GM12878 (cell line): Measurements from ENCODE around the gene MEMO1. TPM values are rescaled to one million over a fixed set of nuclear protein-coding genes. Genes with fewer than 3 reads are reported as not detected.

Experiments used
- ATAC-seq: fragments of 200-7000 bp; cut with Tn5 transposase; 3 replicates; pipeline ENCODE4 v1.9.1; 2020; ENCODE audit warnings: mild to moderate bottlenecking, moderate library complexity
- BruUV-seq: library from RNA; stranded (reverse); fragments of 400-500 nt; replicated peaks from 2 replicates; lab custom pipeline; 2021; lab: Mats Ljungman, UMichigan
- CTCF ChIA-PET: fragments of 300-600 bp; sonication (Branson Sonifier 250); formaldehyde crosslinking; extraction: SDS; loops from one replicate; lab custom pipeline; 2021; ENCODE audit warnings: inconsistent platforms; lab: Yijun Ruan, JAX
- POLR2A ChIA-PET: fragments of 350-600 bp; formaldehyde crosslinking; extraction: SDS; loops from one replicate; lab custom pipeline; 2021; ENCODE audit warnings: inconsistent platforms; lab: Charles Lee
- RAD21 ChIA-PET: fragments of 300-600 bp; sonication (Branson Sonifier 250); formaldehyde crosslinking; loops from one replicate; lab custom pipeline; 2023; ENCODE audit warnings: antibody characterized with exemption; ENCODE audit not compliant: unreplicated experiment; lab: Charles Lee
- SMC1A ChIA-PET: fragments of 300-600 bp; sonication (Branson Sonifier 250); formaldehyde crosslinking; loops from one replicate; lab custom pipeline; 2023; ENCODE audit not compliant: unreplicated experiment, uncharacterized antibody; lab: Charles Lee
- DNase-seq: peaks from one replicate; pipeline ENCODE4 v3.0.0-alpha.2; 2011; ENCODE audit warnings: low read depth, low spot score
- FAIRE-seq: peaks from 3 replicates; lab custom pipeline; 2011; peaks lifted over from hg19 to GRCh38; lab: Jason Lieb, UNC
- H2AFZ ChIP-seq: 2 replicates; pipeline ENCODE4 v1.6.0; 2011; ENCODE audit warnings: low read depth, low read length, control low read depth; ENCODE audit not compliant: control insufficient read depth
- H3K27ac ChIP-seq: 2 replicates; pipeline ENCODE4 v1.5.1; 2011; ENCODE audit warnings: control low read depth; ENCODE audit not compliant: control insufficient read depth, insufficient read depth
- H3K27me3 ChIP-seq, 2 experiments: replicated peaks in 1 of 2; 2 replicates each; pipeline versions ENCODE4 v1.6.0 to v1.6.1; 2011; ENCODE audit warnings: low read length in 1 of 2; ENCODE audit not compliant: control insufficient read depth in 2 of 2, insufficient read depth in 2 of 2
- H3K36me3 ChIP-seq, 2 experiments: 2 replicates each; pipeline ENCODE4 v1.5.1; 2011; ENCODE audit warnings: low read length in 1 of 2; ENCODE audit not compliant: control insufficient read depth in 2 of 2, insufficient read depth in 2 of 2
- H3K4me1 ChIP-seq: 2 replicates; pipeline ENCODE4 v1.6.1; 2011; ENCODE audit warnings: mild to moderate bottlenecking, low read length, moderate library complexity, mixed read lengths; ENCODE audit not compliant: control insufficient read depth, insufficient read depth
- H3K4me2 ChIP-seq: 2 replicates; pipeline ENCODE4 v1.6.0; 2011; ENCODE audit warnings: control low read depth; ENCODE audit not compliant: control insufficient read depth, insufficient read depth
- H3K4me3 ChIP-seq: fragments of 200-600 bp; sonication (generic); 2 replicates; pipeline ENCODE4 v1.5.1; 2016
- H3K79me2 ChIP-seq: 2 replicates; pipeline ENCODE4 v1.6.0; 2011; ENCODE audit warnings: low read length; ENCODE audit not compliant: control insufficient read depth, insufficient read depth
- H3K9ac ChIP-seq: 2 replicates; pipeline ENCODE4 v1.8.0; 2011; ENCODE audit warnings: low read length, control low read depth, mixed read lengths; ENCODE audit not compliant: control insufficient read depth, insufficient read depth
- H3K9me3 ChIP-seq: replicated peaks from 3 replicates; pipeline ENCODE4 v1.5.1; 2011; ENCODE audit warnings: mild to moderate bottlenecking, low read length; ENCODE audit not compliant: control insufficient read depth, insufficient read depth
- H4K20me1 ChIP-seq: 2 replicates; pipeline ENCODE4 v1.6.0; 2011; ENCODE audit not compliant: control insufficient read depth, insufficient read depth
- ATF2 ChIP-seq: IDR thresholded peaks from 2 replicates; pipeline ENCODE4 v1.6.1; 2012; ENCODE audit warnings: low read length, inconsistent platforms
- CTCF ChIP-seq, 3 experiments: IDR thresholded peaks in 2 of 3; conservative IDR thresholded peaks in 1 of 3; 2 replicates each; pipeline ENCODE4 v1.5.1; 2011; ENCODE audit warnings: low read depth in 3 of 3, low read length in 3 of 3, mild to moderate bottlenecking in 3 of 3, control low read depth in 2 of 3, moderate library complexity in 2 of 3, inconsistent platforms in 1 of 3, mixed read lengths in 1 of 3; ENCODE audit not compliant: control insufficient read depth in 2 of 3, insufficient read depth in 1 of 3; ENCODE audit errors: extremely low read depth in 1 of 3
- ETV6 ChIP-seq, 2 experiments: fragments of 450-650 bp in 1 of 2; IDR thresholded peaks in 1 of 2; conservative IDR thresholded peaks in 1 of 2; 2 replicates each; pipeline ENCODE4 v1.6.1; 2014; ENCODE audit warnings: antibody characterized with exemption in 1 of 2, borderline replicate concordance in 1 of 2, low read depth in 1 of 2, mild to moderate bottlenecking in 1 of 2, moderate library complexity in 1 of 2
- HDGF ChIP-seq: fragments of 450-650 bp; IDR thresholded peaks from 2 replicates; pipeline ENCODE4 v1.6.1; 2016; ENCODE audit warnings: antibody characterized with exemption
- JUNB ChIP-seq: IDR thresholded peaks from 2 replicates; pipeline ENCODE4 v1.6.1; 2016; ENCODE audit warnings: antibody characterized with exemption, mild to moderate bottlenecking
- KLF5 ChIP-seq: fragments of 450-650 bp; IDR thresholded peaks from 2 replicates; pipeline ENCODE4 v1.6.1; 2014; ENCODE audit warnings: mild to moderate bottlenecking; ENCODE audit not compliant: partially characterized antibody
- SMARCA5 ChIP-seq: fragments of 450-650 bp; IDR thresholded peaks from 2 replicates; pipeline ENCODE4 v1.6.1; 2017; ENCODE audit warnings: mild to moderate bottlenecking
- WGBS: methylation state at CpG from one replicate; pipeline ENCODE4 v1.1.6; 2016; ENCODE audit warnings: low lambda C conversion rate; ENCODE audit not compliant: insufficient replicate concordance, insufficient coverage; ENCODE audit errors: missing lambda C conversion rate; 5-methylcytosine and 5-hydroxymethylcytosine counted together
- in situ Hi-C: fragments of 300-500 bp; cut with MboI; formaldehyde crosslinking; loops from 9 replicates; pipeline ENCODE4 v1.14.3; 2018; ENCODE audit warnings: mixed read lengths
- intact Hi-C: fragments of 100-400 bp; cut with micrococcal nuclease; formaldehyde crosslinking; loops from one replicate; pipeline ENCODE4 v1.14.2; 2022; ENCODE audit not compliant: unreplicated experiment
- polyA plus RNA-seq, 11 experiments: library from polyadenylated mRNA; depleted of rRNA in 4 of 11; unstranded in 6 of 11; stranded (reverse) in 5 of 11; fragments of >200 nt; fragmentation: Nextera tagmentation in 4 of 11; fragmentation: Illumina TruSeq in 1 of 11; extraction: Ambion mirVana in 4 of 11; extraction: Trizol in 1 of 11; gene quantifications; 1 replicate in 1 of 11; 2 replicates in 10 of 11; pipeline versions ENCODE4 v1.2.1 to v1.2.3, GENCODE V29; 2011 to 2016; ENCODE audit warnings: inconsistent platforms in 2 of 11, missing spikeins in 2 of 11, low read depth in 1 of 11
- total RNA-seq, 4 experiments: library from RNA; depleted of rRNA in 3 of 4; stranded (reverse); fragments of >200 nt in 3 of 4; fragmentation: Illumina TruSeq in 1 of 4; extraction: Trizol in 1 of 4; gene quantifications; 2 replicates each; pipeline versions ENCODE4 v1.2.1 to v1.2.3, GENCODE V29; 2013 to 2021

Gene MEMO1
- total and polyA plus RNA-seq, 10 of the 15 experiments (the other 5 are each of a cell fraction or from before 2014, with no cell fraction given): 39.8 to 99.1 (median 72.2) TPM

- ChIA-PET RAD21 (interaction anchor here (1.0 kb wide), 1 partner anchor 9 kb away, joined by 4 read pairs; no protein-coding TSS in a partner anchor), SMC1A (no interaction called here), POLR2A (interaction anchor here (1.3 kb wide), 1 partner anchor 13 kb away, joined by 3 read pairs; no protein-coding TSS in a partner anchor), CTCF (no interaction called here)
- 0 out of 2 replicates have a peak, but pooled peaks have one; percentile 40 for TF ChIP-seq HDGF
- TF ChIP-seq ATF2: no peak
- Histone ChIP-seq H3K27me3 (no peaks in the 10 kb centered on the region), H3K27ac (no peak overlapping the region), H3K9me3 (peaks cover 1% of the 10 kb centered on the region; the same call in 2 of the 3 replicates), H2AFZ (no peak overlapping the region), H3K36me3 (peaks cover 0 to 6% of the 10 kb centered on the region in 2 experiments; a peak in 1 of 4 replicates), H3K4me1 (peaks cover 12% of the 10 kb centered on the region), H3K4me2 (no peak overlapping the region), H3K9ac (no peak overlapping the region), H3K4me3 (no peak overlapping the region), H3K79me2 (peaks cover 64% of the 10 kb centered on the region), H4K20me1 (no peaks in the 10 kb centered on the region)
- in situ Hi-C loops: no loop called here
- 93% methylated on average over 5 of the region's 5 CpGs for WGBS
- FAIRE-seq (no peak), ATAC-seq (no peak), DNase-seq (no peak)
- intact Hi-C loops: loop anchor here (5.0 kb wide), 1 partner anchor 42 kb away; no protein-coding TSS in a partner anchor
- BruUV-seq: no TSS peak
Measured at GRCh38 chr2:31965094-31965493, 45.7 kb downstream of the MEMO1 start.

DNA sequence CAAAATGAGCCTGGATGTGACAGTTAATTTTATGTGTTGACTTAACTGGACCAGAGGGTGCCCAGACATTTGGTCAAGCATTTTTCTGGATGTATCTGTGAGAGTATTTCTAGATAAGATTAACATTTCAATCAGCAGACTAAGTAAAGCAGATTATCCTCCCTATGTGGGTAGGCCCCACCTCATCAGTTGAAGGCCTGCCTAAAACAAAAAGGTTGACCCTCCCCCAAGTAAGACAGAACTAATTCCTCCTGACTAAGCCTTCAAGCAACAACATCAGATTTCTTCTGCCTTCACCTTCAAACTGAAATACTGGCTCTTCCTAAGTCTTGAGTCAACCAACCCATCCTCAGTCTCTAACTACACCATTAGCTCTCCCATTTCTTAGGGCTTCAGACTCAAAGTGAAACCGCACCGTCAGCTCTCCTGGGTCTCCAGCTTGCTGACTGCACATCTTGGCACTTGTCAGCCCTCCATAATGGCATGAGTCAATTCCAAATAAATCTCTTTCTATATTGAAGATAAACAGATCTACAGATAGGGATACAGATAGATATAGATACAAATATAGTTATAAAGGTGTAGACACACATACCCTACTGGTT is 47.9 kb downstream of the MEMO1 start:
- H3K79me2 ChIP-seq: peaks cover 80% of the 10 kb centered on the region
- SMC1A ChIA-PET: interaction anchor here (0.7 to 1.2 kb wide), 3 partner anchors 9 to 44 kb away, joined by 3 to 6 read pairs (median 5); no protein-coding TSS in a partner anchor
- H3K4me1 ChIP-seq: peaks cover 31% of the 10 kb centered on the region
- H3K4me3 ChIP-seq: no peak overlapping the region
- RAD21 ChIA-PET: no interaction called here
- BruUV-seq: no TSS peak
- intact Hi-C loops (no loop called here), in situ Hi-C loops (no loop called here)
- H3K27me3 ChIP-seq: no peaks in the 10 kb centered on the region
- CTCF ChIA-PET: interaction anchor here (0.6 to 1.2 kb wide), 2 partner anchors 10 to 74 kb away, joined by 3 read pairs; no protein-coding TSS in a partner anchor
- WGBS: 78% methylated on average over 2 of the region's 2 CpGs
- DNase-seq: no peak
- H3K36me3 ChIP-seq: no peaks in the 10 kb centered on the region
- FAIRE-seq: no peak
- no peak overlapping the region for H3K9ac ChIP-seq
- POLR2A ChIA-PET: interaction anchor here (1.1 kb wide), 1 partner anchor 13 kb away, joined by 3 read pairs; no protein-coding TSS in a partner anchor
- ATAC-seq: peak; percentile 56
- H4K20me1 ChIP-seq: no peaks in the 10 kb centered on the region
- H3K4me2 ChIP-seq: no peak overlapping the region
- peaks cover 1% of the 10 kb centered on the region; the same call in 2 of the 3 replicates for H3K9me3 ChIP-seq
- H3K27ac ChIP-seq: no peak overlapping the region
- H2AFZ ChIP-seq: no peak overlapping the region
- TF ChIP-seq ETV6 (conservative IDR thresholded peaks at IDR 0.05 in 1 of 2, IDR thresholded peaks at IDR 0.05 in 1 of 2; ENCODE audit: borderline replicate concordance in 1 of 2, low read depth in 1 of 2) (no peak), JUNB (0 out of 2 replicates have a peak, but pooled peaks have one; percentile 15), KLF5 (no peak), SMARCA5 (no peak), CTCF (IDR thresholded peaks at IDR 0.05 in 2 of 3, conservative IDR thresholded peaks at IDR 0.05 in 1 of 3; ENCODE audit: control insufficient read depth in 2 of 3, extremely low read depth in 1 of 3, insufficient read depth in 1 of 3, low read depth in 3 of 3, low read length in 3 of 3) (no peak)
